HepG2 (cell line): Measurements from ENCODE around the gene RNF5.
A peak's percentile ranks its signal among the peaks of the same experiment; 100 is the strongest.

ENCODE experiments used
- ETV5 ChIP-seq: IDR thresholded peaks from 2 replicates; pipeline ENCODE4 v1.6.1; 2018; ENCODE audit warnings: missing biosample characterization, missing genetic modification reagents, inconsistent platforms, borderline replicate concordance
- NFATC3 ChIP-seq: sonication (generic); formaldehyde crosslinking; IDR thresholded peaks from 2 replicates; pipeline ENCODE4 v1.5.1; 2020; ENCODE audit warnings: mild to moderate bottlenecking, missing genetic modification reagents
- NFIC ChIP-seq: IDR thresholded peaks from 2 replicates; pipeline ENCODE4 v1.6.1; 2012; ENCODE audit warnings: mild to moderate bottlenecking, low read length, inconsistent platforms
- POLR2A ChIP-seq, 2 experiments: IDR thresholded peaks; 2 replicates each; pipeline ENCODE4 v1.6.1; 2011; ENCODE audit warnings: low read depth in 2 of 2, low read length in 2 of 2, mild to moderate bottlenecking in 1 of 2, moderate library complexity in 1 of 2; ENCODE audit not compliant: insufficient read depth in 1 of 2
- RAD21 ChIP-seq: fragments of 450-650 bp; formaldehyde crosslinking; IDR thresholded peaks from 2 replicates; pipeline ENCODE4 v1.5.0; 2020; ENCODE audit warnings: mild to moderate bottlenecking
- YY1 ChIP-seq: IDR thresholded peaks from 2 replicates; pipeline ENCODE4 v1.6.1; 2011; ENCODE audit warnings: low read length, low read depth, moderate library complexity, mild to moderate bottlenecking; ENCODE audit not compliant: insufficient read depth, insufficient replicate concordance
- ZNF558 ChIP-seq: sonication (generic); formaldehyde crosslinking; IDR thresholded peaks from 2 replicates; pipeline ENCODE4 v1.9.0; 2022; ENCODE audit warnings: mild to moderate bottlenecking, missing genetic modification reagents, borderline replicate concordance
- TF ChIP-seq, protein P1 (sequence below): sonication (generic); formaldehyde crosslinking; IDR thresholded peaks from 2 replicates; pipeline ENCODE4 v1.4.0; 2020; ENCODE audit warnings: missing genetic modification reagents
- TF ChIP-seq, protein P2 (sequence below): sonication (generic); formaldehyde crosslinking; IDR thresholded peaks from 2 replicates; pipeline ENCODE4 v1.5.0; 2020; ENCODE audit warnings: mild to moderate bottlenecking, missing genetic modification reagents, moderate library complexity
- TF ChIP-seq, protein P3 (sequence below): sonication (generic); formaldehyde crosslinking; IDR thresholded peaks from 2 replicates; pipeline ENCODE4 v1.4.0; 2020; ENCODE audit warnings: missing genetic modification reagents, mild to moderate bottlenecking, borderline replicate concordance
- TF ChIP-seq, protein P4 (sequence below), 2 experiments: IDR thresholded peaks; 2 replicates each; pipeline ENCODE4 v1.6.1; 2011 to 2012; ENCODE audit warnings: low read length in 2 of 2, borderline replicate concordance in 1 of 2, low read depth in 1 of 2, mild to moderate bottlenecking in 1 of 2, moderate library complexity in 1 of 2
- TF ChIP-seq, protein P5 (sequence below): sonication (generic); formaldehyde crosslinking; IDR thresholded peaks from 2 replicates; pipeline ENCODE4 v1.4.0; 2020; ENCODE audit warnings: missing genetic modification reagents

DNA sequence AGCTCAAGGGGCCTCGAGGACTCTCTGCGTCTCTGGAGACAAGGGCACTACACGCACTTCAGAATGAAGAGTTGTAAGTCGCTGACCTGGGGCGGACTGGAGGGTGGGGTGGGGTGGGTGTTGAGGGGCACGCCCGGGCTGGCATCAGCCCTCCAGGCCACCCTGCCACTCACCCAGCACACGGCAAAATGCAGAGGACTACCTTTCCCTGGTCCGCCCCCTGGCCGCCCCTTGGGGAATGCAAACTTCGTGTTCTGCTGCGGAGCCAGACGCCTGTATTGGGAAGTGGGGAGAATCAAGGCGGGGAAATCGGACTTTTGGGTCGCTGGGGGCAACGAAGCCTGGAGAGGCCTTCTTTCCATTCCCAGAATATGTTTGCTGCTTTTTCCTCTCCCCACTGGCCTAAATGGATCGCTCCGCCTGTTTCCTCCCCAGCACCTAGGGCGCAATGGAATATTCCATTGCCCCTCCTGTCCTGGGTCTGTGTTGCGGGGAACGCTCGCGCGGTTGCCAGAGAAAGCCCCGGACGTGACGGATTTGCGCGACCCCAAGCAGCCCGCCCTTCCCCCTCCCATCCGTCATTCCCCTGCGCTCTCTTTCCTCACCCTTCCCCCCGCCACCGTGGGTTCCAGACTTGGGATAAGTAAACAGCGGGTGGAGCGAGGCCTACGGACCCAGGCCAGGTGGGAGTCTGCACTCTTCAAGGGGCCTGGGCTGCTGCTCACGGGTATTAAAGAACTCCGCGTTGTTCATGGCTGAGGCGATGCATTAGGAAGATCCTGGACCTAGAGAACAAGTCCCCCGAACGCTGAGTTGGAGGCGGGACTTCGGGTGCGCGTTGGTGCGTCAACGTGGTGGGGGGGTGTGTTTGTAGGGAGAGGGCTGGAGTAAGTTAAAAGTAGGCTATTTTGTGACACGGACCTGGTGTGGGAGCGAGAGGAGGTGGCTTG is 24.4 kb upstream of the RNF5 start, which contains the start of gene PPT2:
- peak; percentile 82 for TF ChIP-seq ETV5
- TF ChIP-seq NFATC3 (CRISPR knock-in tag), result peak; percentile 74
- TF ChIP-seq ZNF558 (CRISPR knock-in tag), result no peak
- TF ChIP-seq, protein P1, sequence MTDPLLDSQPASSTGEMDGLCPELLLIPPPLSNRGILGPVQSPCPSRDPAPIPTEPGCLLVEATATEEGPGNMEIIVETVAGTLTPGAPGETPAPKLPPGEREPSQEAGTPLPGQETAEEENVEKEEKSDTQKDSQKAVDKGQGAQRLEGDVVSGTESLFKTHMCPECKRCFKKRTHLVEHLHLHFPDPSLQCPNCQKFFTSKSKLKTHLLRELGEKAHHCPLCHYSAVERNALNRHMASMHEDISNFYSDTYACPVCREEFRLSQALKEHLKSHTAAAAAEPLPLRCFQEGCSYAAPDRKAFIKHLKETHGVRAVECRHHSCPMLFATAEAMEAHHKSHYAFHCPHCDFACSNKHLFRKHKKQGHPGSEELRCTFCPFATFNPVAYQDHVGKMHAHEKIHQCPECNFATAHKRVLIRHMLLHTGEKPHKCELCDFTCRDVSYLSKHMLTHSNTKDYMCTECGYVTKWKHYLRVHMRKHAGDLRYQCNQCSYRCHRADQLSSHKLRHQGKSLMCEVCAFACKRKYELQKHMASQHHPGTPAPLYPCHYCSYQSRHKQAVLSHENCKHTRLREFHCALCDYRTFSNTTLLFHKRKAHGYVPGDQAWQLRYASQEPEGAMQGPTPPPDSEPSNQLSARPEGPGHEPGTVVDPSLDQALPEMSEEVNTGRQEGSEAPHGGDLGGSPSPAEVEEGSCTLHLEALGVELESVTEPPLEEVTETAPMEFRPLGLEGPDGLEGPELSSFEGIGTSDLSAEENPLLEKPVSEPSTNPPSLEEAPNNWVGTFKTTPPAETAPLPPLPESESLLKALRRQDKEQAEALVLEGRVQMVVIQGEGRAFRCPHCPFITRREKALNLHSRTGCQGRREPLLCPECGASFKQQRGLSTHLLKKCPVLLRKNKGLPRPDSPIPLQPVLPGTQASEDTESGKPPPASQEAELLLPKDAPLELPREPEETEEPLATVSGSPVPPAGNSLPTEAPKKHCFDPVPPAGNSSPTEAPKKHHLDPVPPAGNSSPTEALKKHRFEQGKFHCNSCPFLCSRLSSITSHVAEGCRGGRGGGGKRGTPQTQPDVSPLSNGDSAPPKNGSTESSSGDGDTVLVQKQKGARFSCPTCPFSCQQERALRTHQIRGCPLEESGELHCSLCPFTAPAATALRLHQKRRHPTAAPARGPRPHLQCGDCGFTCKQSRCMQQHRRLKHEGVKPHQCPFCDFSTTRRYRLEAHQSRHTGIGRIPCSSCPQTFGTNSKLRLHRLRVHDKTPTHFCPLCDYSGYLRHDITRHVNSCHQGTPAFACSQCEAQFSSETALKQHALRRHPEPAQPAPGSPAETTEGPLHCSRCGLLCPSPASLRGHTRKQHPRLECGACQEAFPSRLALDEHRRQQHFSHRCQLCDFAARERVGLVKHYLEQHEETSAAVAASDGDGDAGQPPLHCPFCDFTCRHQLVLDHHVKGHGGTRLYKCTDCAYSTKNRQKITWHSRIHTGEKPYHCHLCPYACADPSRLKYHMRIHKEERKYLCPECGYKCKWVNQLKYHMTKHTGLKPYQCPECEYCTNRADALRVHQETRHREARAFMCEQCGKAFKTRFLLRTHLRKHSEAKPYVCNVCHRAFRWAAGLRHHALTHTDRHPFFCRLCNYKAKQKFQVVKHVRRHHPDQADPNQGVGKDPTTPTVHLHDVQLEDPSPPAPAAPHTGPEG (CRISPR knock-in tag), result peak; percentile 90
- TF ChIP-seq, protein P2, sequence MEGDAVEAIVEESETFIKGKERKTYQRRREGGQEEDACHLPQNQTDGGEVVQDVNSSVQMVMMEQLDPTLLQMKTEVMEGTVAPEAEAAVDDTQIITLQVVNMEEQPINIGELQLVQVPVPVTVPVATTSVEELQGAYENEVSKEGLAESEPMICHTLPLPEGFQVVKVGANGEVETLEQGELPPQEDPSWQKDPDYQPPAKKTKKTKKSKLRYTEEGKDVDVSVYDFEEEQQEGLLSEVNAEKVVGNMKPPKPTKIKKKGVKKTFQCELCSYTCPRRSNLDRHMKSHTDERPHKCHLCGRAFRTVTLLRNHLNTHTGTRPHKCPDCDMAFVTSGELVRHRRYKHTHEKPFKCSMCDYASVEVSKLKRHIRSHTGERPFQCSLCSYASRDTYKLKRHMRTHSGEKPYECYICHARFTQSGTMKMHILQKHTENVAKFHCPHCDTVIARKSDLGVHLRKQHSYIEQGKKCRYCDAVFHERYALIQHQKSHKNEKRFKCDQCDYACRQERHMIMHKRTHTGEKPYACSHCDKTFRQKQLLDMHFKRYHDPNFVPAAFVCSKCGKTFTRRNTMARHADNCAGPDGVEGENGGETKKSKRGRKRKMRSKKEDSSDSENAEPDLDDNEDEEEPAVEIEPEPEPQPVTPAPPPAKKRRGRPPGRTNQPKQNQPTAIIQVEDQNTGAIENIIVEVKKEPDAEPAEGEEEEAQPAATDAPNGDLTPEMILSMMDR (CRISPR knock-in tag), result peak; percentile 50
- TF ChIP-seq, protein P3, sequence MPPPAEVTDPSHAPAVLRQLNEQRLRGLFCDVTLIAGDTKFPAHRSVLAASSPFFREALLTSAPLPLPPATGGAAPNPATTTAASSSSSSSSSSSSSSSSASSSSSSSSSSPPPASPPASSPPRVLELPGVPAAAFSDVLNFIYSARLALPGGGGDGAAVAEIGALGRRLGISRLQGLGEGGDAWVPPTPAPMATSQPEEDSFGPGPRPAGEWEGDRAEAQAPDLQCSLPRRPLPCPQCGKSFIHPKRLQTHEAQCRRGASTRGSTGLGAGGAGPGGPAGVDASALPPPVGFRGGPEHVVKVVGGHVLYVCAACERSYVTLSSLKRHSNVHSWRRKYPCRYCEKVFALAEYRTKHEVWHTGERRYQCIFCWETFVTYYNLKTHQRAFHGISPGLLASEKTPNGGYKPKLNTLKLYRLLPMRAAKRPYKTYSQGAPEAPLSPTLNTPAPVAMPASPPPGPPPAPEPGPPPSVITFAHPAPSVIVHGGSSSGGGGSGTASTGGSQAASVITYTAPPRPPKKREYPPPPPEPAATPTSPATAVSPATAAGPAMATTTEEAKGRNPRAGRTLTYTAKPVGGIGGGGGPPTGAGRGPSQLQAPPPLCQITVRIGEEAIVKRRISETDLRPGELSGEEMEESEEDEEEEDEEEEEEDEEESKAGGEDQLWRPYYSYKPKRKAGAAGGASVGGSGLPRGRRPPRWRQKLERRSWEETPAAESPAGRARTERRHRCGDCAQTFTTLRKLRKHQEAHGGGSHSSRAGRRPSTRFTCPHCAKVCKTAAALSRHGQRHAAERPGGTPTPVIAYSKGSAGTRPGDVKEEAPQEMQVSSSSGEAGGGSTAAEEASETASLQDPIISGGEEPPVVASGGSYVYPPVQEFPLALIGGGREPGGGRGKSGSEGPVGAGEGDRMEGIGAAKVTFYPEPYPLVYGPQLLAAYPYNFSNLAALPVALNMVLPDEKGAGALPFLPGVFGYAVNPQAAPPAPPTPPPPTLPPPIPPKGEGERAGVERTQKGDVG (CRISPR knock-in tag), result no peak; the same call in 1 of the 2 replicates
- TF ChIP-seq YY1, result peak; percentile 7
- TF ChIP-seq, protein P4, sequence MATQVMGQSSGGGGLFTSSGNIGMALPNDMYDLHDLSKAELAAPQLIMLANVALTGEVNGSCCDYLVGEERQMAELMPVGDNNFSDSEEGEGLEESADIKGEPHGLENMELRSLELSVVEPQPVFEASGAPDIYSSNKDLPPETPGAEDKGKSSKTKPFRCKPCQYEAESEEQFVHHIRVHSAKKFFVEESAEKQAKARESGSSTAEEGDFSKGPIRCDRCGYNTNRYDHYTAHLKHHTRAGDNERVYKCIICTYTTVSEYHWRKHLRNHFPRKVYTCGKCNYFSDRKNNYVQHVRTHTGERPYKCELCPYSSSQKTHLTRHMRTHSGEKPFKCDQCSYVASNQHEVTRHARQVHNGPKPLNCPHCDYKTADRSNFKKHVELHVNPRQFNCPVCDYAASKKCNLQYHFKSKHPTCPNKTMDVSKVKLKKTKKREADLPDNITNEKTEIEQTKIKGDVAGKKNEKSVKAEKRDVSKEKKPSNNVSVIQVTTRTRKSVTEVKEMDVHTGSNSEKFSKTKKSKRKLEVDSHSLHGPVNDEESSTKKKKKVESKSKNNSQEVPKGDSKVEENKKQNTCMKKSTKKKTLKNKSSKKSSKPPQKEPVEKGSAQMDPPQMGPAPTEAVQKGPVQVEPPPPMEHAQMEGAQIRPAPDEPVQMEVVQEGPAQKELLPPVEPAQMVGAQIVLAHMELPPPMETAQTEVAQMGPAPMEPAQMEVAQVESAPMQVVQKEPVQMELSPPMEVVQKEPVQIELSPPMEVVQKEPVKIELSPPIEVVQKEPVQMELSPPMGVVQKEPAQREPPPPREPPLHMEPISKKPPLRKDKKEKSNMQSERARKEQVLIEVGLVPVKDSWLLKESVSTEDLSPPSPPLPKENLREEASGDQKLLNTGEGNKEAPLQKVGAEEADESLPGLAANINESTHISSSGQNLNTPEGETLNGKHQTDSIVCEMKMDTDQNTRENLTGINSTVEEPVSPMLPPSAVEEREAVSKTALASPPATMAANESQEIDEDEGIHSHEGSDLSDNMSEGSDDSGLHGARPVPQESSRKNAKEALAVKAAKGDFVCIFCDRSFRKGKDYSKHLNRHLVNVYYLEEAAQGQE (IDR thresholded peaks at IDR 0.05; ENCODE audit: borderline replicate concordance in 1 of 2, low read depth in 1 of 2, low read length in 2 of 2), result peak in 1 of 2 experiments; percentile 34; a peak in 1 of 4 replicates
- peak; percentile 23; the same call in 1 of the 2 replicates for TF ChIP-seq NFIC
- TF ChIP-seq POLR2A (IDR thresholded peaks at IDR 0.05; ENCODE audit: insufficient read depth in 1 of 2, low read depth in 2 of 2, low read length in 2 of 2), result peak; percentile 68 to 74
- TF ChIP-seq, protein P5, sequence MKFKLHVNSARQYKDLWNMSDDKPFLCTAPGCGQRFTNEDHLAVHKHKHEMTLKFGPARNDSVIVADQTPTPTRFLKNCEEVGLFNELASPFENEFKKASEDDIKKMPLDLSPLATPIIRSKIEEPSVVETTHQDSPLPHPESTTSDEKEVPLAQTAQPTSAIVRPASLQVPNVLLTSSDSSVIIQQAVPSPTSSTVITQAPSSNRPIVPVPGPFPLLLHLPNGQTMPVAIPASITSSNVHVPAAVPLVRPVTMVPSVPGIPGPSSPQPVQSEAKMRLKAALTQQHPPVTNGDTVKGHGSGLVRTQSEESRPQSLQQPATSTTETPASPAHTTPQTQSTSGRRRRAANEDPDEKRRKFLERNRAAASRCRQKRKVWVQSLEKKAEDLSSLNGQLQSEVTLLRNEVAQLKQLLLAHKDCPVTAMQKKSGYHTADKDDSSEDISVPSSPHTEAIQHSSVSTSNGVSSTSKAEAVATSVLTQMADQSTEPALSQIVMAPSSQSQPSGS, result peak; percentile 42
- TF ChIP-seq RAD21 (CRISPR knock-in tag), result peak; percentile 37
